ENCODE measurements around the gene SMARCD3. TPM values are rescaled to one million over a fixed set of nuclear protein-coding genes. Genes with fewer than 3 reads are reported as not detected.

Gene SMARCD3
- total and polyA plus RNA-seq, 9 of the 15 experiments (the other 6 are each of a cell fraction or from before 2014, with no cell fraction given): 0.43 to 3.6 (median 2.6) TPM

DNA sequence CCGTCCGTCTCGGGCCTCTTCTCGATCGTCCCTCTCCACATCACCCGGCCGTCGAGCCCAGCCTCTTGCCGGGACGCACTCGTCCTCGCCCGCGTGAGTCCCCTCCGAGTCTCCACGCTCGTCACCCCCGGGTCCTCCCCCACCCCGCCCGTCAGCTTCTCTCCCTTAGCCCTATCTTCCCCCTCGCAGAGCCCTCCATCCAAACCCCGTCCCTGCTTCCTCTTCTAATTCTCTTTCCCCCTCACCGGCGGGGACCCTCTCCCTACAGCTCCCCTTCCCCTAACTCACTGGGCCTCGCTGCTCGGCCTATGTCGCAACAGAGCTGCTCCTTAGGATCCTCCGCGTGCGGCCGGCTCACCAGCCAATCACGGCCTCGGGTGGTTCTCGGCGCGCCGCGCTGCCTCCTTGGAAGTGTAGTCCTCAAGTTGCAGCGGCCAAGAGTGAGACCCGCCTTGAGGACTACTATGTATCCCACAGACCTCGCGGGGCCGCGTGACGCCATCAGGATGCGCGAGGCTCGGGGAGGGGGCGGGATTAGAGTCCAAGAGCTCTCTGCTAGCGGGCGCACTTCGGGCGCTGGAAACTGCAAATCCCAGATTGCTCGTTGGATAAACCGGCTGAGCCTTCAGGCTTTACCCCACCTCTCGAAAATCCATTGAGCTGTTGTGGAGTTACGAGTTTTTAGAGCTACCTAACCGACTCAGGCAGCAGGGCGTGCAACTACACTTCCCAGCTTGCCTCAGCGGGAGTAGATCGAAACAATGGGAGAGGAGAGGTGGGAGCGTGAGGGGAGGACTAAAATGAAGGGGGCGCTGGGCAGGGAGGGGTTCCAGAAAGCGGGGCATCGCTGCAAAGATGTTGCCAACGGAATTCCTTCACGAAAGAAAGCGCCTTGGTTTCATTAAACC lies 21.4 kb downstream of the SMARCD3 start, which contains the start of gene ABCF2:
Gene ABCF2 (minus strand): TSS at position 331 of the 908 bp plus-strand sequence. CDS start 747 bp downstream, outside the sequence.
- Histone ChIP-seq H3K27ac (ENCODE audit: extremely low read depth, low read depth, low read length) (peak within 1 kb of the TSS; percentile 67), H2AFZ (ENCODE audit: low read depth, low read length) (peak within 1 kb of the TSS; percentile 96), H3K36me3 (ENCODE audit: control insufficient read depth, insufficient read depth, low read length) (peaks cover 42% of the 10 kb centered on the region), H3K9me1 (ENCODE audit: control insufficient read depth, insufficient read depth, low read length) (peaks cover 6% of the 10 kb centered on the region), H3K4me2 (ENCODE audit: insufficient read depth, low read length) (peak within 1 kb of the TSS; percentile 92), H3K79me2 (ENCODE audit: control insufficient read depth, insufficient read depth, low read length) (peaks cover 23% of the 10 kb centered on the region), H3K27me3 (ENCODE audit: control insufficient read depth in 2 of 2, insufficient read depth in 2 of 2, low read length in 2 of 2) (no peaks in the 10 kb centered on the region), H4K20me1 (replicated peaks; ENCODE audit: control insufficient read depth, insufficient read depth, low read length) (no peaks in the 10 kb centered on the region), H3K4me1 (replicated peaks in 1 of 2; ENCODE audit: control insufficient read depth in 2 of 2, insufficient read depth in 2 of 2, low read length in 2 of 2) (peaks cover 26 to 27% of the 10 kb centered on the region in 2 experiments; a peak in 4 of 5 replicates), H3K9ac (ENCODE audit: insufficient read depth in 1 of 2, low read depth in 2 of 2, low read length in 2 of 2) (peak within 1 kb of the TSS; percentile 89 to 97), H3K9me3 (replicated peaks; ENCODE audit: control insufficient read depth, insufficient read depth, low read depth, low read length) (no peaks in the 10 kb centered on the region), H3K4me3 (peak within 1 kb of the TSS; percentile 82)
- FAIRE-seq (peak; percentile 95), ATAC-seq (peak; percentile 99), DNase-seq (ENCODE audit: extremely low read depth in 1 of 4, low spot score in 3 of 4) (peak; percentile 99 to 100 (median 100))
- intact Hi-C loops (cut with micrococcal nuclease) (loop anchor here (2.0 kb wide), 2 partner anchors 18 to 198 kb away; partner anchors contain the start of gene ABCB8), in situ Hi-C loops (cut with MboI) (no loop called here)
- ChIA-PET CTCF (ENCODE audit: low intra/inter-chr PET ratio) (interaction anchor here (0.7 kb wide), 1 partner anchor 1636 kb away, joined by 4 read pairs; no protein-coding TSS in a partner anchor), POLR2A (interaction anchor here (0.7 to 3.6 kb wide), 12 partner anchors 9 to 816 kb away, joined by 3 to 36 read pairs (median 8); partner anchors contain the start of gene H2BK1)
- under 1% methylated on average over 66 of the region's 68 CpGs for WGBS (ENCODE audit: insufficient coverage, low coverage, missing lambda C conversion rate)
- TSS peak; percentile 92 for BruUV-seq (replicated peaks)
- TF ChIP-seq ZZZ3 (IDR thresholded peaks at IDR 0.05): no peak
- TF ChIP-seq, protein P1, sequence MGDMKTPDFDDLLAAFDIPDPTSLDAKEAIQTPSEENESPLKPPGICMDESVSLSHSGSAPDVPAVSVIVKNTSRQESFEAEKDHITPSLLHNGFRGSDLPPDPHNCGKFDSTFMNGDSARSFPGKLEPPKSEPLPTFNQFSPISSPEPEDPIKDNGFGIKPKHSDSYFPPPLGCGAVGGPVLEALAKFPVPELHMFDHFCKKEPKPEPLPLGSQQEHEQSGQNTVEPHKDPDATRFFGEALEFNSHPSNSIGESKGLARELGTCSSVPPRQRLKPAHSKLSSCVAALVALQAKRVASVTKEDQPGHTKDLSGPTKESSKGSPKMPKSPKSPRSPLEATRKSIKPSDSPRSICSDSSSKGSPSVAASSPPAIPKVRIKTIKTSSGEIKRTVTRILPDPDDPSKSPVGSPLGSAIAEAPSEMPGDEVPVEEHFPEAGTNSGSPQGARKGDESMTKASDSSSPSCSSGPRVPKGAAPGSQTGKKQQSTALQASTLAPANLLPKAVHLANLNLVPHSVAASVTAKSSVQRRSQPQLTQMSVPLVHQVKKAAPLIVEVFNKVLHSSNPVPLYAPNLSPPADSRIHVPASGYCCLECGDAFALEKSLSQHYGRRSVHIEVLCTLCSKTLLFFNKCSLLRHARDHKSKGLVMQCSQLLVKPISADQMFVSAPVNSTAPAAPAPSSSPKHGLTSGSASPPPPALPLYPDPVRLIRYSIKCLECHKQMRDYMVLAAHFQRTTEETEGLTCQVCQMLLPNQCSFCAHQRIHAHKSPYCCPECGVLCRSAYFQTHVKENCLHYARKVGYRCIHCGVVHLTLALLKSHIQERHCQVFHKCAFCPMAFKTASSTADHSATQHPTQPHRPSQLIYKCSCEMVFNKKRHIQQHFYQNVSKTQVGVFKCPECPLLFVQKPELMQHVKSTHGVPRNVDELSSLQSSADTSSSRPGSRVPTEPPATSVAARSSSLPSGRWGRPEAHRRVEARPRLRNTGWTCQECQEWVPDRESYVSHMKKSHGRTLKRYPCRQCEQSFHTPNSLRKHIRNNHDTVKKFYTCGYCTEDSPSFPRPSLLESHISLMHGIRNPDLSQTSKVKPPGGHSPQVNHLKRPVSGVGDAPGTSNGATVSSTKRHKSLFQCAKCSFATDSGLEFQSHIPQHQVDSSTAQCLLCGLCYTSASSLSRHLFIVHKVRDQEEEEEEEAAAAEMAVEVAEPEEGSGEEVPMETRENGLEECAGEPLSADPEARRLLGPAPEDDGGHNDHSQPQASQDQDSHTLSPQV (IDR thresholded peaks at IDR 0.05): peak; percentile 58; the same call in 1 of the 2 replicates
- TF ChIP-seq NFRKB (IDR thresholded peaks at IDR 0.05; ENCODE audit: low read depth): no peak
- TF ChIP-seq PCBP1 (IDR thresholded peaks at IDR 0.05; ENCODE audit: low read depth, low read length, poor library complexity, severe bottlenecking): peak; percentile 65
- peak; percentile 100 for TF ChIP-seq CEBPB (tag; IDR thresholded peaks at IDR 0.05)
- TF ChIP-seq, protein P2, sequence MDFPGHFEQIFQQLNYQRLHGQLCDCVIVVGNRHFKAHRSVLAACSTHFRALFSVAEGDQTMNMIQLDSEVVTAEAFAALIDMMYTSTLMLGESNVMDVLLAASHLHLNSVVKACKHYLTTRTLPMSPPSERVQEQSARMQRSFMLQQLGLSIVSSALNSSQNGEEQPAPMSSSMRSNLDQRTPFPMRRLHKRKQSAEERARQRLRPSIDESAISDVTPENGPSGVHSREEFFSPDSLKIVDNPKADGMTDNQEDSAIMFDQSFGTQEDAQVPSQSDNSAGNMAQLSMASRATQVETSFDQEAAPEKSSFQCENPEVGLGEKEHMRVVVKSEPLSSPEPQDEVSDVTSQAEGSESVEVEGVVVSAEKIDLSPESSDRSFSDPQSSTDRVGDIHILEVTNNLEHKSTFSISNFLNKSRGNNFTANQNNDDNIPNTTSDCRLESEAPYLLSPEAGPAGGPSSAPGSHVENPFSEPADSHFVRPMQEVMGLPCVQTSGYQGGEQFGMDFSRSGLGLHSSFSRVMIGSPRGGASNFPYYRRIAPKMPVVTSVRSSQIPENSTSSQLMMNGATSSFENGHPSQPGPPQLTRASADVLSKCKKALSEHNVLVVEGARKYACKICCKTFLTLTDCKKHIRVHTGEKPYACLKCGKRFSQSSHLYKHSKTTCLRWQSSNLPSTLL (IDR thresholded peaks at IDR 0.05): no peak
- TF ChIP-seq ZNF778 (CRISPR knock-in tag; IDR thresholded peaks at IDR 0.05): no peak
- TF ChIP-seq ZFX (CRISPR knock-in tag; IDR thresholded peaks at IDR 0.05): peak; percentile 66
- peak; percentile 37 for TF ChIP-seq MXD1 (CRISPR knock-in tag; IDR thresholded peaks at IDR 0.05; ENCODE audit: borderline replicate concordance, poor library complexity, severe bottlenecking)
- TF ChIP-seq DNMT1 (IDR thresholded peaks at IDR 0.05): no peak
- peak; percentile 82 for TF ChIP-seq TAF7 (tag; IDR thresholded peaks at IDR 0.05)
- no peak for TF ChIP-seq NCOA6 (IDR thresholded peaks at IDR 0.05)

All from K562 (cell line).